ENCODE data around the gene SIPA1L3. TPM values are rescaled to one million over a fixed set of nuclear protein-coding genes. Genes with fewer than 3 reads are reported as not detected.
"Not testable (repeated sequence)": the region's sequence is repeated elsewhere in the genome, so short reads cannot be mapped to it uniquely, and the experiment has no call there.

SIPA1L3 gene
- total RNA-seq: 9.4 TPM

GRCh38 chr19:37906869-37907734, at the start of gene SIPA1L3:
TSS of gene SIPA1L3 (plus strand) at chr19:37907208. CDS start at chr19:38081566, 174,358 bp downstream.
- DNase-seq (ENCODE audit: low spot score in 2 of 2): peak; percentile 93 to 95
- FAIRE-seq: no peak

- FAIRE-seq: no peak
Observed at GRCh38 chr19:37864501-37864900, 42.5 kb upstream of the SIPA1L3 start.

GRCh38 chr19:37865930-37866329, 41.1 kb upstream of the SIPA1L3 start:
- FAIRE-seq; DNase-seq (ENCODE audit: low spot score in 2 of 2): not testable (repeated sequence)

More at GRCh38 chr19:37864501-37864900, 42.5 kb upstream of the SIPA1L3 start:
- no peak for DNase-seq (ENCODE audit: low spot score in 2 of 2)

- no peak for DNase-seq (ENCODE audit: low spot score in 2 of 2)
- FAIRE-seq: no peak
Observed at GRCh38 chr19:37867831-37868230, 39.2 kb upstream of the SIPA1L3 start.

GRCh38 chr19:37869766-37870340, 37.2 kb upstream of the SIPA1L3 start:
- DNase-seq (ENCODE audit: low spot score in 2 of 2) (no peak), FAIRE-seq (no peak)

DNA sequence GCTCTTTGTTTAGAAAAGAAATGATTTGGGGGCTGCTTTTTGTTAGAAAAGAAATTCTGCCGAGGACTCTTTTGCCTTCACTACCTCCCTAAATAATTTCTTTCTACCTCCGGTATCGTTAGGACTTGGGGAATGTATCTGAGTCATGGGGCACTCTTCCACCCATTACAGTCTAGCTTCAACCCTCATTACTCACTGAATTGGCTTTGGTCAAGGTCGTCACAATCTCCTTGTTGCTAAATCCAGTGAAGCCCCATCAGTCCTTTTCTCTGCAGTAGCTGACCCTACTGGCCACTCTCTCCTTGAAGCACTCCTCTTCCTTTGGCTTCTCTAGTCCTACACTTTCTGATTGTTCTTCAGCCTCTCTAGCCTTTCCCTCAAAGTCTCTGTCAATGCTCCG, 34.6 kb upstream of the SIPA1L3 start:
- DNase-seq (ENCODE audit: low spot score in 2 of 2) (no peak), FAIRE-seq (no peak)

DNA sequence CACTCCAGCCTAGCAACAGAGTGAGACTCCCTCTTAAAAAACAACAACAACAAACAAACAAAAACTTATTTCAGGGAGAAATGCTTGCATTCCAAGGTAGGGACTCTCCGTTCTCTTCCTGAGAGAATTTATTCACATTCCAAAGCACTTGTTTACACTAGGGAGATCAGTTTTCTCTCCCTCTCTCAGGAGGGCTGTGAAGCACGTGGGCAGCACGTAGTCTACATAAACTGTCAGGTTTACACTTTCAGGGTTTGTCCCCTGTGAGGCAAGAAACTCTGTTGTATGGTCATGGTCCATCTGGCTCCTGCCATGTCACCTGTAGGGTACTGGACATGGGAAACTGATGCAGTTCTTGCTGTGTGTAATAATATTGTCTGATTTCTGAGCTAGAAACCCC, 32.2 kb upstream of the SIPA1L3 start:
- no peak for FAIRE-seq
- DNase-seq (ENCODE audit: low spot score in 2 of 2): no peak

- FAIRE-seq (no peak), DNase-seq (ENCODE audit: low spot score in 2 of 2) (no peak)
Observed at GRCh38 chr19:37876032-37876431, 31.0 kb upstream of the SIPA1L3 start.

DNA sequence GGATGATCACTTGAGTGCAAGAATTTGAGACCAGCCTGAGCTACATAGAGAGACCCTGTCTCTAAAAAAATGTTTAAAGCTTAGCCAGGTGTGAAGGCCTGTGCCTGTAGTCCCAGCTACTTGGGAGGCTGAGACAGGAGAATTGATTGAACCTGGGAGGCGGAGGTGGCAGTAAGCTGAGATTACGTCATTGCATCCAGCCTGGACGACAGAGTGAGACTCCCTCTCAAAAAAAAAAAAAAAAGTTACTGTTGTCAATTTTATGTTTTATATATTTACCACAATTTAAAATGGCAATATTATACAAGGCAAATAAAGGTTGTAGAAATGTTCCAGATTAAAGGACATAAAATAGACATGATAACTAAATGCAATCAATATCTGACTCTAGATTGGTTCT, 29.9 kb upstream of the SIPA1L3 start:
- FAIRE-seq: no peak
- no peak for DNase-seq (ENCODE audit: low spot score in 2 of 2)

GRCh38 chr19:37885392-37885791, 21.6 kb upstream of the SIPA1L3 start:
- FAIRE-seq (no peak), DNase-seq (ENCODE audit: low spot score in 2 of 2) (no peak)

- no peak for DNase-seq (ENCODE audit: low spot score in 2 of 2)
- FAIRE-seq: no peak
Observed at GRCh38 chr19:37886571-37886970, 20.4 kb upstream of the SIPA1L3 start.

DNA sequence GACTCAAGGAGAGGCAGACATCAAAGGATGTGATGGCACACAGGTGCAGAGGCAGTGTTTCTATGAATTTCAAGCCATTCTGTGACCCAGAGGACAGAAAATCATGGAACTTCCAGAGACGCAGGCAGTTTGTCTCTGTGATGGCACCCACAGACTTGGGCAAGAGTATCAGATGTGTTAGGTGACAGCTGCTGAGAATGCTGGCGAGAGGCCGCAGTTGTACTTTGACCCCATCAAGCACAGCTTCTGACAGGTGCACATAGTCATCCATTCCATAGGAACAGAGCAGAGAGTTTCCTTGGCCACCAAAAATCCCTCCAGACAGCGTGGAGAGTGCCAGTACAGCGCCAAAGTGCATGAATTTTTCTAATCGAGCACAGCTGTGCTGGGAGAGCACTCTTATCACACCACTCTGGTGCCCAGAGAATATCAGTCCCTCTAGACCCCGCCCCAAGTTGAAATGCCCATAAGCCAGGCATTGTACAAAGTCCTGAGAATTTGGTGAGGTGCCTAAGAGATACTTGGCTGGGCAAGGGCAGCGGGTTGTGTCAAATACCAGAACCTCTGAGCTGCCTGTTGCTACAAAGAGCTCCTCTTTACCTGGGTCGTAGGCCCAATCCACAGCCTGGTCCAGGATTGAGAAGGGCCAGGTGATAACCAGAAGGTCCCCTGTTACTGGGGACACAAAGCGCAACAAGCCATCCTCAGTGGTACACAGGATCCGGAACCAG, 13.0 kb upstream of the SIPA1L3 start:
- DNase-seq (ENCODE audit: low spot score in 2 of 2): no peak
- FAIRE-seq: no peak

DNA sequence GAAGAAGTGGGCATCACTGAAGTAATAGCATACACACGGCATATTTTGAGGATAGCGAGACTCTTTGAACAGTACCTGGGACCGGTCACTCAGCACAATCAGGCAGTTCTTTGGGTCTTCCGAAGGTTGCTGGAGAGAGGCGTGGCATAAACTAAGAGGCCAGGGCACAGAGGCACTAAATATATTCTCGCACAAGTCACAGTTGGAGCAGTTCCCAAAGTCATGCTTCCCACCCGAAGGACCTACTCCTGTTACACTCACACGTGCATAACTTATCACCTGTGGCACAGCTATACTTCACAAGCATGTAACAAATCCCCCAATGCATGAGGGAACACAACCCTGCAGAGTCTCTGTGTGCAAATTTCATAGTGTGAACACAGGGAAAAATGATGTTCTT, 10.8 kb upstream of the SIPA1L3 start:
- FAIRE-seq (no peak), DNase-seq (ENCODE audit: low spot score in 2 of 2) (no peak)

DNA sequence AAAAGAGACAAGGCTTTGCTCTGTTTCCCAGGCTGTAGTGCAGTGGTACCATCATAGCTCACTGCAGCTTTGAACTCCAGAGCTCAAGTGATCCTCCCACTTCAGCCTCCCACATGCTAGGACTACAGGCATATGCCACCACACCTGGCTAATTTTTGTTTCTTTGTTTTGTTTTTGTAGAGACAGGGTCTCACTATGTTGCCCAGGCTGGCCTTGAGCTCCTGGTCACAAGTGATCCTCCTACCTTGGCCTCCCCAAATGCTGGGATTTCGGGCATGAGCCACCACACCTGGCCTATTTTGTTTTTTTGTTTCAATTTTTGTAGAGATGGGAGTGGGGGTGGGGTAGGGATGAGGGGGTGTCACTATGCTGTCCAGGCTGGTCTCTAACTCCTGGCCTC, 7.6 kb upstream of the SIPA1L3 start:
- DNase-seq (ENCODE audit: low spot score in 2 of 2) (no peak), FAIRE-seq (no peak)

GRCh38 chr19:37899966-37900365, 7.0 kb upstream of the SIPA1L3 start:
- FAIRE-seq (no peak), DNase-seq (ENCODE audit: low spot score in 2 of 2) (no peak)

DNA sequence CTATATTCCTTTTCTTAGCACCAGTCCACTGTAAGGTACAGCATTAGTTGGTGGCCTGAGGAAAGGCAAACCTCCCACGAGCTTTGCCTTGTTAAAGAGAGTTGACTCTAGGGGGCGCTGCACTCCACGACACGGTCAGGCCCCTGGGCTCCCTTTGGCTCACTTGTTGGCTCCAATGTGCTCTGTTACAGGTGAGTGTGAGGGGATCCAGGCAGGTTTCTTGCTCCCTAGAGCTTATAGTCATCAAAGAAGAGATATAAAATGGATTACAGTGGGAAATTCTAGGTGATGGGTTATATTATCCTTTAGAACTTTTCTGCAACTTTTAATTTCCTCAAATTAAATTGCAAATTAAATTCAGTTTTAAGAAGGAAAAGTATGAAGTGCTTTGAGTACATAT, 4.3 kb upstream of the SIPA1L3 start:
- FAIRE-seq: no peak
- DNase-seq (ENCODE audit: low spot score in 2 of 2): peak; percentile 62 to 74

DNA sequence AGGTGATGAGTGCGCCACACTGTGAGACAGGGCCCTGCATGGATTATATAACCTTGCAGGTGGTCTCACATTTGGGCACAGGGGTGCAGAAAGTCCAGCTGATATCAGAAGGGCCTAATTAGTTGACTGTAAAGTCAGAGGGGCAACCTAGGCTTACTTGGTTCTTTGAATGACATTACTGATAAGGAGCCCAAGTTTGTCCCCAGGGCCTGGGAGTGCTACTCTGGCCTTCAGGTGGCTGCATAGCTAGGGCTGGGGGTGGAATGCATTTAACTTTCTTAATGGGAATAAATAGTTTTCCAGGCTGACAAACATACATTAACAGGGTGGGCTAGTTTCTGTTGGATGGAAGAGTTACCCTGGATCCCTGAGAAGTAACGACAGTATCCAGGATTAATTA, 3.9 kb upstream of the SIPA1L3 start:
- DNase-seq (ENCODE audit: low spot score in 2 of 2) (no peak), FAIRE-seq (no peak)

DNA sequence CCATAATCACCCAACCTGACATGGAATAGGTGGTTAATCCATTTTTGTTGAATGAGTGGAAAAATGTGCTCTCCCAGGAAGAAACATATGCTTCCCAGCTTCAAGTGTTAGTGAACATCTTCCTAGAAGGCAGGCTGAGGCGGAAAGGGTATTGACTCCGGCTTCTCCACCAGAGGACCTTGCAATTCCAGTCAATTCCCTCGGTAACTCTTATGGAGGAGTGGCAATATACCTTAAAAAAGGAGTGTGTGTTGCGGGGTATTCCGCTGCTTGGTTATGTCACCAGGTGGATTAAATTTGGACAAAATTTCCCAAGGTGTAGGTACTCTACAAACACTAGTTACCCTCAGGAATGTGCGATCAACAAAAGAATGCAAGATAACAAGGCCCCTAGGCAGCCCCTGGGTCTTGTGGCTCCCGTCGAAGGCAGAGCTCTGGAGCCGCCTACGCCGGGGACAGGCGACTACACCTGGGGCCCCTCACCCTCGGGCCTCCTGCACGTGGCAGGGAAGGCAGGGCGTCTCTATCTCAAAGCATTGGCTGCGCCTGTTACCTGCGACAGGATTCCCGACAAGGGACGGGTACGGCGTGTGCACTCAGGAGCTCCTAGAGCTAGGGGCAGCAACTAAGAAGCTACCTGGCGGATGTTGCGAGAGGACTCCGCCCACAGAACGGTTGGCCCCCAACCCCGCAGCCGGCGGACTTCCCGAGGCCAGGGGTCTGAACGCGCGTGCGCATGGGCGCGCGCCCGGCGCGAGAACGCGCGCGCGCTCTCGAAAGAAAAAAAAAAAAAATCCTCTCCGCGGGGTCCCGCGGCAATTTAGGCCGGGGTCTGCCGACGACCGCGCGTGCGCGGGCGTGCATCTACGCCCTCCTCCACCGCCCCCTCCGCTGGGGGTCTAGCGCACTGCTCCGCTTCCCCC, 801 bp upstream of the SIPA1L3 start, which contains the start of gene WDR87:
Gene WDR87, minus strand, starts transcription at position 649 of the 923 bp plus-strand sequence. CDS start 8,355 bp downstream, outside the sequence.
- FAIRE-seq: no peak
- DNase-seq (ENCODE audit: low spot score in 2 of 2): peak in 1 of 2 donors; percentile 44

- DNase-seq (ENCODE audit: low spot score in 2 of 2) (no peak), FAIRE-seq (no peak)
Observed at GRCh38 chr19:37907735-37908455, 887 bp downstream of the SIPA1L3 start.
